Astrocyte (in vitro differentiated cells and primary cell): Measurements from ENCODE around the gene HGS.

Experiments used
- EZH2 ChIP-seq: IDR thresholded peaks from 2 replicates; pipeline ENCODE4 v1.6.1; 2012; ENCODE audit warnings: mild to moderate bottlenecking, low read length, inconsistent platforms; ENCODE audit not compliant: insufficient read depth
- TF ChIP-seq, protein P1 (sequence below): IDR thresholded peaks from 2 replicates; pipeline ENCODE4 v1.5.1; 2011; ENCODE audit warnings: low read depth, mild to moderate bottlenecking, inconsistent platforms, low read length, moderate library complexity; ENCODE audit not compliant: insufficient read depth

DNA sequence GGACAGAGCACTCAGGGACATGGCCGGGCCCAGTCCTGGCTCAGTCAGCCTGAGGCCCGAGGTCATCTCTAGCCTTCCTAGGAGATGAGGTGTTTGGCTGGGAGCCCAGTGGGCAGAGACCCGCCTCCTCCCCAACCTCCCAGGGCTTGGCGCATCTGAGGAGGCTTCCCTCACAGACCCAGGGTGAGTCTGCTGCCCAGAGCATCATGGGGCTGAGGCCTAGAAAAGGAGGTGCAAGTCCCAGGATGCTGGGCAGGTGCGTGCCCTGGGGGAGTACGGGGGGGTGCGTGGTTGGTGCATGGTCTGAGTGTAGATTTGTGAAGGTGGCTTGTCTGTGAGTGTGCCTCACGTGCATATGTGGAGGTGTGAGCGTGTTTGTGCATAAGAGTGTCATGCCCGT is 32.1 kb upstream of the HGS start:
- TF ChIP-seq, protein P1, sequence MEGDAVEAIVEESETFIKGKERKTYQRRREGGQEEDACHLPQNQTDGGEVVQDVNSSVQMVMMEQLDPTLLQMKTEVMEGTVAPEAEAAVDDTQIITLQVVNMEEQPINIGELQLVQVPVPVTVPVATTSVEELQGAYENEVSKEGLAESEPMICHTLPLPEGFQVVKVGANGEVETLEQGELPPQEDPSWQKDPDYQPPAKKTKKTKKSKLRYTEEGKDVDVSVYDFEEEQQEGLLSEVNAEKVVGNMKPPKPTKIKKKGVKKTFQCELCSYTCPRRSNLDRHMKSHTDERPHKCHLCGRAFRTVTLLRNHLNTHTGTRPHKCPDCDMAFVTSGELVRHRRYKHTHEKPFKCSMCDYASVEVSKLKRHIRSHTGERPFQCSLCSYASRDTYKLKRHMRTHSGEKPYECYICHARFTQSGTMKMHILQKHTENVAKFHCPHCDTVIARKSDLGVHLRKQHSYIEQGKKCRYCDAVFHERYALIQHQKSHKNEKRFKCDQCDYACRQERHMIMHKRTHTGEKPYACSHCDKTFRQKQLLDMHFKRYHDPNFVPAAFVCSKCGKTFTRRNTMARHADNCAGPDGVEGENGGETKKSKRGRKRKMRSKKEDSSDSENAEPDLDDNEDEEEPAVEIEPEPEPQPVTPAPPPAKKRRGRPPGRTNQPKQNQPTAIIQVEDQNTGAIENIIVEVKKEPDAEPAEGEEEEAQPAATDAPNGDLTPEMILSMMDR, result no peak
- TF ChIP-seq EZH2, result no peak
